Mesenchymal stem cell (in vitro differentiated cells and primary cell): Measurements from ENCODE around the gene ARFGAP2.

Experiments used
- DNase-seq: peaks from one replicate; pipeline ENCODE4 v3.0.0-alpha.2; 2013
- H2AFZ ChIP-seq: one replicate; pipeline ENCODE4 v1.6.1; 2013; ENCODE audit warnings: low read depth, mild to moderate bottlenecking, control low read depth, inconsistent platforms, low read length, moderate library complexity
- H2AK5ac ChIP-seq: 2 replicates; pipeline ENCODE4 v1.6.1; 2013; ENCODE audit warnings: low read length, moderate library complexity, mild to moderate bottlenecking, inconsistent platforms; ENCODE audit not compliant: severe bottlenecking
- H2BK120ac ChIP-seq: one replicate; pipeline ENCODE4 v1.6.1; 2013; ENCODE audit warnings: low read depth, mild to moderate bottlenecking, inconsistent platforms, low read length, moderate library complexity
- H2BK12ac ChIP-seq, 2 experiments: one replicate each; pipeline ENCODE4 v1.6.1; 2013; ENCODE audit warnings: inconsistent platforms in 2 of 2, low read length in 2 of 2, mild to moderate bottlenecking in 2 of 2, moderate library complexity in 2 of 2, control low read depth in 1 of 2
- H2BK15ac ChIP-seq: one replicate; pipeline ENCODE4 v1.6.1; 2013; ENCODE audit warnings: mild to moderate bottlenecking, low read depth, inconsistent platforms; ENCODE audit not compliant: poor library complexity, severe bottlenecking
- H2BK5ac ChIP-seq: 2 replicates; pipeline ENCODE4 v1.6.1; 2013; ENCODE audit warnings: low read depth, mild to moderate bottlenecking, low read length, control low read depth, inconsistent platforms; ENCODE audit not compliant: poor library complexity, severe bottlenecking
- H3K14ac ChIP-seq, 2 experiments: one replicate each; pipeline ENCODE4 v1.6.1; 2013; ENCODE audit warnings: inconsistent platforms in 2 of 2, low read length in 2 of 2, control low read depth in 1 of 2, mild to moderate bottlenecking in 1 of 2, moderate library complexity in 1 of 2
- H3K18ac ChIP-seq, 2 experiments: one replicate each; pipeline ENCODE4 v1.6.1; 2013; ENCODE audit warnings: inconsistent platforms in 2 of 2, low read length in 2 of 2, control low read depth in 1 of 2, low read depth in 1 of 2, mild to moderate bottlenecking in 1 of 2
- H3K23ac ChIP-seq, 2 experiments: one replicate each; pipeline ENCODE4 v1.6.1; 2013; ENCODE audit warnings: inconsistent platforms in 2 of 2, low read length in 2 of 2, mild to moderate bottlenecking in 2 of 2, moderate library complexity in 2 of 2, control low read depth in 1 of 2
- H3K27ac ChIP-seq: 2 replicates; pipeline ENCODE4 v1.5.1; 2013; ENCODE audit warnings: mild to moderate bottlenecking, moderate library complexity, low read length, control low read depth, inconsistent platforms; ENCODE audit not compliant: poor library complexity, severe bottlenecking
- H3K27me3 ChIP-seq, 2 experiments: 2 replicates each; pipeline versions ENCODE4 v1.6.1 to v1.7.0; 2013; ENCODE audit warnings: low read length in 2 of 2, mild to moderate bottlenecking in 2 of 2, moderate library complexity in 2 of 2, control low read depth in 1 of 2, inconsistent platforms in 1 of 2; ENCODE audit not compliant: control insufficient read depth in 1 of 2, insufficient read depth in 1 of 2
- H3K36me3 ChIP-seq, 2 experiments: 2 replicates each; pipeline versions ENCODE4 v1.6.1 to v1.7.0; 2013; ENCODE audit warnings: low read length in 2 of 2, control low read depth in 1 of 2, inconsistent platforms in 1 of 2, low read depth in 1 of 2, mild to moderate bottlenecking in 1 of 2; ENCODE audit not compliant: insufficient read depth in 2 of 2, control insufficient read depth in 1 of 2
- H3K4ac ChIP-seq, 2 experiments: one replicate each; pipeline ENCODE4 v1.6.1; 2013; ENCODE audit warnings: inconsistent platforms in 2 of 2, low read length in 2 of 2, mild to moderate bottlenecking in 2 of 2, moderate library complexity in 2 of 2, control low read depth in 1 of 2, low read depth in 1 of 2
- H3K4me1 ChIP-seq: 2 replicates; pipeline ENCODE4 v1.6.1; 2013; ENCODE audit warnings: low read depth, low read length, control low read depth; ENCODE audit not compliant: control insufficient read depth, insufficient read depth
- H3K4me2 ChIP-seq: 2 replicates; pipeline ENCODE4 v1.6.1; 2013; ENCODE audit warnings: low read length, mild to moderate bottlenecking, inconsistent platforms; ENCODE audit not compliant: poor library complexity, severe bottlenecking
- H3K4me3 ChIP-seq, 2 experiments: 2 replicates each; pipeline versions ENCODE4 v1.5.1 to v1.7.0; 2013; ENCODE audit warnings: low read length in 2 of 2, mild to moderate bottlenecking in 2 of 2, control low read depth in 1 of 2, low read depth in 1 of 2; ENCODE audit not compliant: insufficient read depth in 1 of 2
- H3K79me1 ChIP-seq: replicated peaks from 2 replicates; pipeline ENCODE4 v1.6.1; 2013; ENCODE audit warnings: mild to moderate bottlenecking, control low read depth, low read length, inconsistent platforms; ENCODE audit not compliant: poor library complexity, severe bottlenecking
- H3K9ac ChIP-seq: 2 replicates; pipeline ENCODE4 v1.7.0; 2013; ENCODE audit warnings: mild to moderate bottlenecking, low read length, moderate library complexity
- H3K9me3 ChIP-seq: 2 replicates; pipeline ENCODE4 v1.7.0; 2013; ENCODE audit warnings: mild to moderate bottlenecking, low read length; ENCODE audit not compliant: control insufficient read depth
- H4K8ac ChIP-seq: one replicate; pipeline ENCODE4 v1.6.1; 2013; ENCODE audit warnings: inconsistent platforms, mild to moderate bottlenecking, low read length, moderate library complexity
- H4K91ac ChIP-seq: one replicate; pipeline ENCODE4 v1.6.1; 2013; ENCODE audit warnings: mild to moderate bottlenecking, low read length, inconsistent platforms
- WGBS: methylation state at CpG from one replicate; pipeline ENCODE4 v1.1.7; 2013; ENCODE audit warnings: mixed read lengths; 5-methylcytosine and 5-hydroxymethylcytosine counted together

Gene ARFGAP2

DNA sequence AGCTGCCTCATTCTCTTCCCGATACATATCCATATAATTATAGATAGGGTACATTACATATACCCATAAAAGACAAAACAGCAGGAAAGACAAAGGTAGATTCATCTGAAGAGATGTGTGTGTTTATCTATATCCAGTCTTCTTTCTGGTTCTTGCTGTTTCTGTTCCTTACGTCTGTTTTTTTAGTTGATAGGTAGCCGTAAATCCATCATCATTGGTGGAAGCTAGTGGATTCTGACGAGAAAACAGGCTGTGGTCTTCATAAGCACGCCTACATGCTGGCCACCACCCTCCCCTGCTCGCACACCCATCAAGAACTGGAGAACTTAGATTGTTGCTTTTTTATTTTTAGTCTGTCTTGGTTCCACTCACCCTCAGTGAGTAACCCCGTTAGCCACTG is 51.6 kb downstream of the ARFGAP2 start:
- Histone ChIP-seq H2AFZ (no peak overlapping the region), H3K4ac (no peak overlapping the region), H2BK120ac (no peak overlapping the region), H3K36me3 (peaks cover 0 to 5% of the 10 kb centered on the region in 2 experiments), H2BK5ac (no peak overlapping the region), H3K4me1 (no peaks in the 10 kb centered on the region), H4K8ac (no peak overlapping the region), H3K27me3 (no peaks in the 10 kb centered on the region), H3K14ac (no peak overlapping the region), H2AK5ac (no peak overlapping the region), H3K23ac (no peak overlapping the region), H3K4me3 (no peak overlapping the region), H3K79me1 (no peaks in the 10 kb centered on the region), H3K27ac (no peak overlapping the region), H2BK15ac (no peak overlapping the region), H4K91ac (no peak overlapping the region), H3K9ac (no peak overlapping the region), H3K4me2 (no peak overlapping the region), H3K18ac (no peak overlapping the region), H3K9me3 (no peaks in the 10 kb centered on the region), H2BK12ac (no peak overlapping the region)
- WGBS = 63% methylated on average over 3 of the region's 7 CpGs
- DNase-seq = no peak

- H2AFZ ChIP-seq = no peak overlapping the region
- H3K4me3 ChIP-seq = no peak overlapping the region
- no peak overlapping the region for H2BK12ac ChIP-seq
- H2BK5ac ChIP-seq = no peak overlapping the region
- no peak overlapping the region for H3K14ac ChIP-seq
- H3K4me2 ChIP-seq = no peak overlapping the region
- H3K18ac ChIP-seq = no peak overlapping the region
- DNase-seq = no peak
- no peak overlapping the region for H3K9ac ChIP-seq
- no peak overlapping the region for H4K91ac ChIP-seq
- no peak overlapping the region for H2AK5ac ChIP-seq
- H3K4ac ChIP-seq = no peak overlapping the region
- H3K23ac ChIP-seq = no peak overlapping the region
- H3K9me3 ChIP-seq = no peaks in the 10 kb centered on the region
- no peak overlapping the region for H4K8ac ChIP-seq
- peaks cover 0 to 5% of the 10 kb centered on the region in 2 experiments for H3K36me3 ChIP-seq
- H3K4me1 ChIP-seq = no peaks in the 10 kb centered on the region
- 100% methylated on average over 1 of the region's 1 CpG for WGBS
- no peak overlapping the region for H2BK120ac ChIP-seq
- H3K79me1 ChIP-seq = no peaks in the 10 kb centered on the region
- no peaks in the 10 kb centered on the region for H3K27me3 ChIP-seq
- H2BK15ac ChIP-seq = no peak overlapping the region
- H3K27ac ChIP-seq = no peak overlapping the region
These were observed 52.0 kb downstream of the ARFGAP2 start for GRCh38 chr11:47124675-47125074.

DNA sequence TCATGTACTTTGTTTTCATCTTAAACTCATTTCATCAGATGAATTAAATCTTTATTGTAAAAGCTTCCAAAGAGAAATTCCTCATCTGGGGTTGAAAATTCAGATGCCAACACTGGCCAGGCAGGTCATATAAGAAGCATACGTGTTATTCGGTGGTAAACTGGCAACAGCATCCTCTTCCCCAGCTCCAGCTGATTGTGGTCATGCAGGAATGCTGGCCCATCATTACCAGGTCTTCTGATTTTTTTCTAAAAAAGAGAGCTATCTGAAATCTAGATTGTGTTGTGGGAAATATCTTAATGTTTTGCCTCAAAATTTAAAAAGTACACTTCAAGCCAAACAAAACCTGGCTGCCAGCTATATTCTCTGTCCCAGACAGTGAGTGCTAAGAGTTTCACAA is 53.6 kb downstream of the ARFGAP2 start:
- Histone ChIP-seq H3K14ac (no peak overlapping the region), H3K9ac (no peak overlapping the region), H3K4ac (no peak overlapping the region), H3K23ac (no peak overlapping the region), H3K36me3 (peaks cover 0 to 6% of the 10 kb centered on the region in 2 experiments), H3K4me2 (no peak overlapping the region), H2BK15ac (no peak overlapping the region), H3K27me3 (no peaks in the 10 kb centered on the region), H3K9me3 (no peaks in the 10 kb centered on the region), H4K8ac (no peak overlapping the region), H4K91ac (no peak overlapping the region), H3K27ac (no peak overlapping the region), H2AK5ac (no peak overlapping the region), H3K4me3 (no peak overlapping the region), H2AFZ (no peak overlapping the region), H2BK12ac (no peak overlapping the region), H2BK5ac (no peak overlapping the region), H3K4me1 (no peaks in the 10 kb centered on the region), H2BK120ac (no peak overlapping the region), H3K79me1 (peaks cover 3% of the 10 kb centered on the region), H3K18ac (no peak overlapping the region)
- WGBS = 93% methylated on average over 2 of the region's 2 CpGs
- no peak for DNase-seq

DNA sequence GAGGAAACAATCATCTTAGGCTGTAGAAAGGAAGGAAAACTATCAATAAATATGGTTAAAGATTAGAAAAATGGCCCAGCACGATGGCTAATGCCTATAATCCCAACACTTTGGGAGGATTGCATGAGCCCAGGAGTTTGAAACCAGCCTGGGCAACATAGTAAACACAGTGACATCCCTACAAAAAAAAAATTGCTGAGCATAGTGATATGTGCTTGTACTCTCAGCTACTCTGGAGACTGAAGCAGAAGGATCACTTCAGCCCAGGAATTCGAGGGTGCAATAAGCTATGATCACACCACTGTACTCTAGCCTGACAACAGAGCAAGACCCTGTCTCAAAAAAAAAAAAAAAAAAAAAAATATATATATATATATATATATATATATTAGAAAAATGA is 54.9 kb downstream of the ARFGAP2 start:
- Histone ChIP-seq H3K4me3 (no peak overlapping the region), H2AK5ac (no peak overlapping the region), H3K27me3 (no peaks in the 10 kb centered on the region), H3K9me3 (no peaks in the 10 kb centered on the region), H4K8ac (no peak overlapping the region), H2BK120ac (no peak overlapping the region), H3K4ac (no peak overlapping the region), H3K4me2 (no peak overlapping the region), H2BK15ac (no peak overlapping the region), H2BK12ac (no peak overlapping the region), H3K14ac (no peak overlapping the region), H3K9ac (no peak overlapping the region), H3K27ac (no peak overlapping the region), H2AFZ (no peak overlapping the region), H3K36me3 (peaks cover 0 to 6% of the 10 kb centered on the region in 2 experiments), H3K79me1 (peaks cover 3% of the 10 kb centered on the region), H4K91ac (no peak overlapping the region), H3K23ac (no peak overlapping the region), H2BK5ac (no peak overlapping the region), H3K18ac (no peak overlapping the region), H3K4me1 (no peaks in the 10 kb centered on the region)
- no peak for DNase-seq
- WGBS = 100% methylated on average over 1 of the region's 2 CpGs
